Measurements from ENCODE around the gene CA9. TPM values are rescaled to one million over a fixed set of nuclear protein-coding genes. Genes with fewer than 3 reads are reported as not detected.

CA9 gene
- total and polyA plus RNA-seq, 2 donors (not counting 3 experiments of a cell fraction or from before 2014, with no cell fraction given), result 0.18 TPM; not detected in 1

DNA sequence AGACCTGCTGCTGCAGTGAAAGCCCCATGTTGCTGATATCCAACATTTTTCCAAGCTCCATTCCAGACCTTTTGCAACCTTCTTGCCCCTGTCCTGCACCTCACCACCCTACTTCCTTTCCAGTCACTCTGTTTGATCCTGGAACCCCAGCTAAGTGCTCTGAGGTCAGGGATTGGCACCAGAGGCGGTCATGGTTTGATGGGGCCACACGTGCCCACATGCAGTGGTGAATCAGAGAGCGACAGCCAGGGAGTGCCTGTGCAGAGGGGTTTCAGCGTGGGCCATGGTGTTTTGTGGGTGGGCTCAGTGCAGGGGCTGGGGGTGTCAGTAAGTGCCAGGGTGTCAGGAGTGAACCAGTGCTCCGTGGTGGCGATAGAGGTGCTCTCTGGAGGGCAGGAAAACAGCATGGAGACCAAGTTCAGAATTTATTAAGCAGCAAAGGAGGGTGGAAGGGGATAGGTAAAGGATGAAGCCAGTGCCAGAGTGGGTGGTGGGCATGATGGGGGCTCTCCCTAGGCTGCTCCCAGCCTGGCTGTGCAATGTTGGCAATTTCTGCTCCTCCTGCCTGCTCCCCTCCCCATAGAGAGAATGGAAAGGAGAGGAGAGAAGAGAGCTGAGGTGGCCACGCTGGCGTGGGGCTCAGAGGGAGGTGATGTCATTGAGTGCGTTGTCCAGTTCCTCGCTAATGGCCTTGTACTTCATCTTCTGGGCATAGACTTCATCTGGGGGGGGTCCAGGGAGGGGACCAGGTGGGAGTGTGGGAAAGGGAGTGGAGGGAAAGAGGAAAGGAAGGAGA is 9.0 kb downstream of the CA9 start:
- FAIRE-seq (no peak), DNase-seq (ENCODE audit: low read depth, low spot score) (no peak)
- intact Hi-C loops (cut with micrococcal nuclease), result no loop called here
- ChIA-PET POLR2A (no interaction called here), CTCF (interaction anchor here (4.1 kb wide), 1 partner anchor 14 kb away, joined by 26 read pairs; no protein-coding TSS in a partner anchor)
- H4K20me1 ChIP-seq (replicated peaks; ENCODE audit: control insufficient read depth, extremely low read depth, insufficient read depth, low read length), result no peaks in the 10 kb centered on the region
- peaks cover 2% of the 10 kb centered on the region for H3K4me1 ChIP-seq (ENCODE audit: control insufficient read depth, extremely low read depth, insufficient read depth, low read length)
- H3K4me3 ChIP-seq (replicated peaks in 1 of 3; ENCODE audit: insufficient read depth in 1 of 3, low read depth in 1 of 3, low read length in 3 of 3), result no peak overlapping the region
- H3K9me1 ChIP-seq (replicated peaks; ENCODE audit: control insufficient read depth, extremely low read depth, insufficient read depth, low read length), result no peaks in the 10 kb centered on the region
- no peak overlapping the region for H3K4me2 ChIP-seq (ENCODE audit: insufficient read depth, low read length)
- H3K27ac ChIP-seq (ENCODE audit: insufficient read depth, low read depth, low read length), result no peak overlapping the region
- peaks cover 13% of the 10 kb centered on the region for H3K79me2 ChIP-seq (ENCODE audit: control insufficient read depth, insufficient read depth, low read length)
- no peak for TF ChIP-seq EZH2 (IDR thresholded peaks at IDR 0.05; ENCODE audit: borderline replicate concordance, low read depth, low read length, severe bottlenecking)
- TF ChIP-seq, protein P1, sequence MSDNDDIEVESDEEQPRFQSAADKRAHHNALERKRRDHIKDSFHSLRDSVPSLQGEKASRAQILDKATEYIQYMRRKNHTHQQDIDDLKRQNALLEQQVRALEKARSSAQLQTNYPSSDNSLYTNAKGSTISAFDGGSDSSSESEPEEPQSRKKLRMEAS (IDR thresholded peaks at IDR 0.05; ENCODE audit: insufficient read depth, insufficient read length), result no peak
- no peak for TF ChIP-seq FOS (IDR thresholded peaks at IDR 0.05; ENCODE audit: borderline replicate concordance, insufficient read depth, low read length)
- no peak for TF ChIP-seq POLR2A (IDR thresholded peaks at IDR 0.05; ENCODE audit: low read depth, low read length)
- TF ChIP-seq, protein P2, sequence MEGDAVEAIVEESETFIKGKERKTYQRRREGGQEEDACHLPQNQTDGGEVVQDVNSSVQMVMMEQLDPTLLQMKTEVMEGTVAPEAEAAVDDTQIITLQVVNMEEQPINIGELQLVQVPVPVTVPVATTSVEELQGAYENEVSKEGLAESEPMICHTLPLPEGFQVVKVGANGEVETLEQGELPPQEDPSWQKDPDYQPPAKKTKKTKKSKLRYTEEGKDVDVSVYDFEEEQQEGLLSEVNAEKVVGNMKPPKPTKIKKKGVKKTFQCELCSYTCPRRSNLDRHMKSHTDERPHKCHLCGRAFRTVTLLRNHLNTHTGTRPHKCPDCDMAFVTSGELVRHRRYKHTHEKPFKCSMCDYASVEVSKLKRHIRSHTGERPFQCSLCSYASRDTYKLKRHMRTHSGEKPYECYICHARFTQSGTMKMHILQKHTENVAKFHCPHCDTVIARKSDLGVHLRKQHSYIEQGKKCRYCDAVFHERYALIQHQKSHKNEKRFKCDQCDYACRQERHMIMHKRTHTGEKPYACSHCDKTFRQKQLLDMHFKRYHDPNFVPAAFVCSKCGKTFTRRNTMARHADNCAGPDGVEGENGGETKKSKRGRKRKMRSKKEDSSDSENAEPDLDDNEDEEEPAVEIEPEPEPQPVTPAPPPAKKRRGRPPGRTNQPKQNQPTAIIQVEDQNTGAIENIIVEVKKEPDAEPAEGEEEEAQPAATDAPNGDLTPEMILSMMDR (IDR thresholded peaks at IDR 0.05; ENCODE audit: extremely low read depth in 1 of 2, insufficient read depth in 1 of 2, low read depth in 1 of 2, low read length in 2 of 2), result no peak
- no peak for TF ChIP-seq POLR2AphosphoS5 (IDR thresholded peaks at IDR 0.05; ENCODE audit: insufficient read depth, low read depth, low read length)
- no peak for TF ChIP-seq GATA2 (IDR thresholded peaks at IDR 0.05; ENCODE audit: insufficient read depth, insufficient read length, low read depth, low read length)
- TF ChIP-seq MYC (IDR thresholded peaks at IDR 0.05; ENCODE audit: low read depth, low read length), result no peak
- dilution Hi-C loops (cut with MboI; ENCODE audit: extremely low pct_ligation_motif_present, low sequenced_read_pairs), result no loop called here
- H3K36me3 ChIP-seq (ENCODE audit: control insufficient read depth in 2 of 2, extremely low read depth in 1 of 2, insufficient read depth in 2 of 2, low read length in 2 of 2), result peaks cover 8 to 26% of the 10 kb centered on the region in 2 experiments
- H2AFZ ChIP-seq (ENCODE audit: low read depth, low read length), result no peak overlapping the region
- H3K9me3 ChIP-seq (replicated peaks; ENCODE audit: control insufficient read depth, insufficient read depth, low read length), result no peaks in the 10 kb centered on the region
- no peaks in the 10 kb centered on the region for H3K27me3 ChIP-seq (ENCODE audit: control insufficient read depth in 2 of 2, insufficient read depth in 2 of 2, low read length in 2 of 2)
- no TSS peak for BruUV-seq (replicated peaks)
- H3K9ac ChIP-seq (replicated peaks; ENCODE audit: extremely low read depth, insufficient read depth, low read length), result no peak overlapping the region
